IMR-90 (cell line): ENCODE data around the gene UBASH3A. TPM values are rescaled to one million over a fixed set of nuclear protein-coding genes. Genes with fewer than 3 reads are reported as not detected.

ENCODE experiments used
- ATAC-seq: fragments of 200-7000 bp; cut with Tn5 transposase; 2 replicates; pipeline ENCODE4 v1.9.1; 2020; ENCODE audit warnings: low read depth, mild to moderate bottlenecking, moderate library complexity
- BruUV-seq: library from RNA; stranded (reverse); fragments of 400-500 nt; replicated peaks from 2 replicates; lab custom pipeline; 2021; lab: Mats Ljungman, UMichigan
- CTCF ChIA-PET: fragments of 300-600 bp; formaldehyde crosslinking; extraction: SDS; loops from one replicate; lab custom pipeline; 2021; ENCODE audit warnings: antibody characterized with exemption; lab: Yijun Ruan, JAX
- POLR2A ChIA-PET: fragments of 300-600 bp; sonication (Branson Sonifier 250); formaldehyde crosslinking; loops from one replicate; lab custom pipeline; 2022; ENCODE audit warnings: antibody characterized with exemption; ENCODE audit not compliant: unreplicated experiment; lab: Charles Lee
- DNase-seq: peaks from one replicate; pipeline ENCODE4 v3.0.0; 2013
- H2AFZ ChIP-seq: replicated peaks from 2 replicates; pipeline ENCODE3; 2013; ENCODE audit warnings: low read length, mild to moderate bottlenecking; ENCODE audit not compliant: poor library complexity
- H2AK5ac ChIP-seq: 2 replicates; pipeline ENCODE4 v1.6.1; 2013; ENCODE audit warnings: low read depth, low read length, inconsistent platforms
- H2AK9ac ChIP-seq: replicated peaks from 2 replicates; pipeline ENCODE3; 2013; ENCODE audit warnings: mild to moderate bottlenecking, low read depth, low read length, moderate library complexity; ENCODE audit not compliant: poor library complexity
- H2BK120ac ChIP-seq: 2 replicates; pipeline ENCODE4 v1.6.1; 2013; ENCODE audit warnings: low read depth, low read length, inconsistent platforms
- H2BK15ac ChIP-seq: 3 replicates; pipeline ENCODE4 v1.6.1; 2013; ENCODE audit warnings: low read depth, low read length, inconsistent platforms
- H2BK20ac ChIP-seq: 2 replicates; pipeline ENCODE4 v1.6.1; 2013; ENCODE audit warnings: low read depth, mild to moderate bottlenecking, inconsistent platforms, low read length, moderate library complexity
- H2BK5ac ChIP-seq: 2 replicates; pipeline ENCODE4 v1.6.1; 2013; ENCODE audit warnings: mild to moderate bottlenecking, low read depth, low read length, inconsistent platforms; ENCODE audit not compliant: poor library complexity, severe bottlenecking
- H3K14ac ChIP-seq: replicated peaks from 2 replicates; pipeline ENCODE4 v1.6.1; 2013; ENCODE audit warnings: low read depth, low read length, inconsistent platforms
- H3K18ac ChIP-seq: 2 replicates; pipeline ENCODE4 v1.6.1; 2013; ENCODE audit warnings: low read depth, low read length, control low read depth
- H3K23ac ChIP-seq: 2 replicates; pipeline ENCODE4 v1.6.1; 2013; ENCODE audit warnings: low read depth, low read length, inconsistent platforms
- H3K27ac ChIP-seq: 2 replicates; pipeline ENCODE4 v1.5.1; 2013; ENCODE audit warnings: mild to moderate bottlenecking, control low read depth, low read length; ENCODE audit not compliant: insufficient read depth
- H3K27me3 ChIP-seq: 2 replicates; pipeline ENCODE4 v1.6.1; 2013; ENCODE audit warnings: low read length; ENCODE audit not compliant: control insufficient read depth, insufficient read depth
- H3K36me3 ChIP-seq: 2 replicates; pipeline ENCODE4 v1.6.1; 2013; ENCODE audit warnings: low read length, mixed read lengths; ENCODE audit not compliant: control insufficient read depth, insufficient read depth
- H3K4ac ChIP-seq: 2 replicates; pipeline ENCODE4 v1.6.1; 2013; ENCODE audit warnings: low read depth, low read length, inconsistent platforms
- H3K4me1 ChIP-seq: 2 replicates; pipeline ENCODE4 v1.6.1; 2013; ENCODE audit warnings: low read length, mixed read lengths; ENCODE audit not compliant: control insufficient read depth, insufficient read depth
- H3K4me2 ChIP-seq: 2 replicates; pipeline ENCODE4 v1.6.1; 2013; ENCODE audit warnings: low read depth, mild to moderate bottlenecking, control low read depth, low read length, moderate library complexity
- H3K4me3 ChIP-seq: 2 replicates; pipeline ENCODE4 v1.5.1; 2013; ENCODE audit warnings: low read depth, mild to moderate bottlenecking, control low read depth, low read length, moderate library complexity; ENCODE audit not compliant: insufficient read depth
- H3K56ac ChIP-seq: 2 replicates; pipeline ENCODE4 v1.6.1; 2013; ENCODE audit warnings: low read length, inconsistent platforms; ENCODE audit not compliant: insufficient read depth; ENCODE audit errors: extremely low read depth
- H3K79me1 ChIP-seq, 2 experiments: 2 replicates each; pipeline ENCODE4 v1.6.1; 2013; ENCODE audit warnings: low read length in 2 of 2, inconsistent platforms in 1 of 2, low read depth in 1 of 2
- H3K9ac ChIP-seq: 2 replicates; pipeline ENCODE4 v1.6.1; 2013; ENCODE audit warnings: low read depth, low read length, control low read depth
- H3K9me1 ChIP-seq: 2 replicates; pipeline ENCODE4 v1.6.1; 2013; ENCODE audit warnings: low read length, inconsistent platforms; ENCODE audit not compliant: insufficient read depth
- H3K9me3 ChIP-seq: 2 replicates; pipeline ENCODE4 v1.6.1; 2013; ENCODE audit warnings: low read length; ENCODE audit not compliant: control insufficient read depth, insufficient read depth
- H4K20me1 ChIP-seq: 2 replicates; pipeline ENCODE4 v1.6.1; 2013; ENCODE audit warnings: low read length, inconsistent platforms; ENCODE audit not compliant: insufficient read depth
- H4K5ac ChIP-seq: 2 replicates; pipeline ENCODE4 v1.6.1; 2013; ENCODE audit warnings: mild to moderate bottlenecking, low read depth, low read length, control low read depth
- H4K8ac ChIP-seq, 2 experiments: 2 replicates each; pipeline ENCODE4 v1.6.1; 2013; ENCODE audit warnings: low read depth in 2 of 2, low read length in 2 of 2, control low read depth in 1 of 2, inconsistent platforms in 1 of 2
- H4K91ac ChIP-seq: 2 replicates; pipeline ENCODE4 v1.6.1; 2013; ENCODE audit warnings: low read depth, low read length, inconsistent platforms; ENCODE audit not compliant: insufficient read depth
- BHLHE40 ChIP-seq: fragments of 150-350 bp; IDR thresholded peaks from 2 replicates; pipeline ENCODE4 v1.6.1; 2016; ENCODE audit warnings: mild to moderate bottlenecking, low read depth, low read length
- CEBPB ChIP-seq: IDR thresholded peaks from 2 replicates; pipeline ENCODE4 v1.6.1; 2012; ENCODE audit warnings: low read depth, low read length, improper control_type of control experiment
- CHD1 ChIP-seq: IDR thresholded peaks from 2 replicates; pipeline ENCODE4 v1.6.1; 2012; ENCODE audit warnings: low read depth, low read length, improper control_type of control experiment
- CTCF ChIP-seq: conservative IDR thresholded peaks from 2 replicates; pipeline ENCODE4 v1.5.1; 2012; ENCODE audit warnings: mild to moderate bottlenecking, low read depth, low read length, improper control_type of control experiment
- ELK1 ChIP-seq: fragments of 150-350 bp; IDR thresholded peaks from 2 replicates; pipeline ENCODE4 v1.6.1; 2016; ENCODE audit warnings: low read depth, mild to moderate bottlenecking, low read length, moderate library complexity, borderline replicate concordance
- FOS ChIP-seq: fragments of 150-350 bp; IDR thresholded peaks from 2 replicates; pipeline ENCODE4 v1.6.1; 2016; ENCODE audit warnings: low read depth, low read length
- MAFK ChIP-seq: IDR thresholded peaks from 2 replicates; pipeline ENCODE4 v1.6.1; 2012; ENCODE audit warnings: low read depth, low read length, improper control_type of control experiment
- MAZ ChIP-seq: IDR thresholded peaks from 2 replicates; pipeline ENCODE4 v1.6.1; 2012; ENCODE audit warnings: low read depth, mild to moderate bottlenecking, low read length, improper control_type of control experiment, moderate library complexity, borderline replicate concordance
- MXI1 ChIP-seq: IDR thresholded peaks from 2 replicates; pipeline ENCODE4 v1.6.1; 2012; ENCODE audit warnings: low read depth, mild to moderate bottlenecking, low read length, moderate library complexity, borderline replicate concordance
- NFE2L2 ChIP-seq: fragments of 150-350 bp; IDR thresholded peaks from 2 replicates; pipeline ENCODE4 v1.6.1; 2016; ENCODE audit warnings: low read depth, mild to moderate bottlenecking, low read length
- POLR2A ChIP-seq: IDR thresholded peaks from 2 replicates; pipeline ENCODE4 v1.6.1; 2012; ENCODE audit warnings: mild to moderate bottlenecking, low read depth, low read length
- RCOR1 ChIP-seq: IDR thresholded peaks from 2 replicates; pipeline ENCODE4 v1.6.1; 2012; ENCODE audit warnings: mild to moderate bottlenecking, low read length, improper control_type of control experiment; ENCODE audit not compliant: insufficient replicate concordance
- RFX5 ChIP-seq: IDR thresholded peaks from 2 replicates; pipeline ENCODE4 v1.8.0; 2012; ENCODE audit warnings: low read depth, mild to moderate bottlenecking, low read length, moderate library complexity
- SMC3 ChIP-seq: fragments of 150-350 bp; IDR thresholded peaks from 2 replicates; pipeline ENCODE4 v1.6.1; 2016; ENCODE audit warnings: low read depth, mild to moderate bottlenecking, antibody characterized with exemption, low read length, moderate library complexity
- USF2 ChIP-seq: fragments of 150-350 bp; IDR thresholded peaks from 2 replicates; pipeline ENCODE4 v1.6.1; 2017; ENCODE audit warnings: mild to moderate bottlenecking, antibody characterized with exemption, low read length, low read depth
- WGBS, 2 experiments: methylation state at CpG; one replicate each; pipeline versions ENCODE4 v1.1.5 to v1.1.7; 2013; ENCODE audit warnings: missing lambda C conversion rate in 2 of 2; ENCODE audit not compliant: insufficient read length in 1 of 2; ENCODE audit errors: extremely low coverage in 2 of 2; 5-methylcytosine and 5-hydroxymethylcytosine counted together
- dilution Hi-C: fragments of 300-500 bp; cut with HindIII; formaldehyde crosslinking; loops from one replicate; pipeline ENCODE4 v1.14.3; 2018; ENCODE audit warnings: low sequenced_read_pairs; ENCODE audit not compliant: unreplicated experiment
- in situ Hi-C: fragments of 300-500 bp; cut with MboI; formaldehyde crosslinking; loops from 3 replicates; pipeline ENCODE4 v1.14.3; 2019; ENCODE audit warnings: low sequenced_read_pairs, inconsistent platforms, mixed read lengths
- intact Hi-C: fragments of 100-400 bp; cut with micrococcal nuclease; formaldehyde crosslinking; loops from 2 replicates; pipeline ENCODE4 v1.10.0; 2022
- polyA plus RNA-seq, 3 experiments: library from polyadenylated mRNA; depleted of rRNA; stranded (reverse); fragments of >200 nt; gene quantifications; 2 replicates each; pipeline ENCODE4 v1.2.3, GENCODE V29; 2012; ENCODE audit warnings: low replicate concordance in 1 of 3
- total RNA-seq: library from RNA; depleted of rRNA; stranded (reverse); fragments of >200 nt; gene quantifications from 2 replicates; pipeline ENCODE4 v1.2.3, GENCODE V29; 2012

Gene UBASH3A
- total and polyA plus RNA-seq, 2 of the 4 experiments (the other 2 are of a cell fraction), result not detected

- TF ChIP-seq MAFK (no peak), CEBPB (no peak), CHD1 (no peak), POLR2A (no peak), SMC3 (no peak), CTCF (no peak), USF2 (no peak), RCOR1 (no peak), BHLHE40 (no peak), MAZ (no peak), FOS (no peak), MXI1 (no peak), ELK1 (no peak), NFE2L2 (no peak), RFX5 (no peak)
- CTCF ChIA-PET, result no interaction called here
- peaks cover 15% of the 10 kb centered on the region; the same call in 1 of the 2 replicates for H3K27me3 ChIP-seq
- H3K9ac ChIP-seq, result no peak overlapping the region
- H2AK9ac ChIP-seq, result no peak overlapping the region
- no peak overlapping the region for H3K14ac ChIP-seq
- no peak overlapping the region for H3K4ac ChIP-seq
- intact Hi-C loops, result no loop called here
- H4K5ac ChIP-seq, result no peak overlapping the region
- no peak overlapping the region for H2BK5ac ChIP-seq
- H2BK20ac ChIP-seq, result no peak overlapping the region
- no peak for DNase-seq
- H4K8ac ChIP-seq, result no peak overlapping the region
- no peaks in the 10 kb centered on the region for H3K36me3 ChIP-seq
- no peaks in the 10 kb centered on the region for H3K9me1 ChIP-seq
- WGBS, 2 experiments, result no CpG with 5 or more reads among the region's 5 CpGs
- no TSS peak for BruUV-seq
- no peaks in the 10 kb centered on the region for H4K20me1 ChIP-seq
- no peak overlapping the region for H3K27ac ChIP-seq
- H3K4me2 ChIP-seq, result no peak overlapping the region
- in situ Hi-C loops, result no loop called here
- H2BK15ac ChIP-seq, result no peak overlapping the region
- no peak overlapping the region for H2BK120ac ChIP-seq
- no peaks in the 10 kb centered on the region for H3K9me3 ChIP-seq
- dilution Hi-C loops, result no loop called here
- ATAC-seq, result no peak
- no peaks in the 10 kb centered on the region for H3K79me1 ChIP-seq
- no peak overlapping the region for H3K23ac ChIP-seq
- H2AK5ac ChIP-seq, result no peak overlapping the region
- no peak overlapping the region for H3K4me3 ChIP-seq
- no peak overlapping the region for H3K56ac ChIP-seq
- no peak overlapping the region for H3K18ac ChIP-seq
- no peak overlapping the region for H4K91ac ChIP-seq
- H2AFZ ChIP-seq, result no peak overlapping the region
- POLR2A ChIA-PET, result no interaction called here
- no peaks in the 10 kb centered on the region for H3K4me1 ChIP-seq
Observed at GRCh38 chr21:42407476-42407875, 3.8 kb downstream of the UBASH3A start.
